HG02642 (cell line): Measurements from ENCODE around the gene CA6.
"Not testable (repeated sequence)": the region's sequence is repeated elsewhere in the genome, so short reads cannot be mapped to it uniquely, and the experiment has no call there.

Experiments
- ATAC-seq: cut with Tn5 transposase; IDR thresholded peaks from one replicate; pipeline ENCODE4 v1.9.1; 2021; ENCODE audit warnings: mild to moderate bottlenecking; ENCODE audit not compliant: unreplicated experiment, poor library complexity

The CA6 gene

DNA sequence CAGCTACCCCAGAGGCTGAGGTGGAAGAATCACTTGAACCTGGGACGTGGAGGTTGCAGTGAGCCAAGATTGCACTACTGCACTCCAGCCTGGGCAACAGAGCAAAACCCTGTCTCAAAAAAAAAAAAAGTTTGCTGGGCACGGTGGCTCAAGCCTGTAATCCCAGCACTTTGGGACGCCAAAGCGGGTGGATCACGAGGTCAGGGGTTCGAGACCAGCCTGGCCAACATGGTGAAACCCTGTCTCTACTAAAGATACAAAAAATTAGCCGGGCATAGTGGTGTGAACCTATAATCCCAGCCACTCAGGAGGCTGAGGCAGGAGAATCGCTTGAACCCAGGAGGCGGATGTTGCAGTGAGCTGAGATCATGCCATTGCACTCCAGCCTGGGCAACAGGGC lies 23.2 kb downstream of the CA6 start:
- ATAC-seq, result not testable (repeated sequence)

DNA sequence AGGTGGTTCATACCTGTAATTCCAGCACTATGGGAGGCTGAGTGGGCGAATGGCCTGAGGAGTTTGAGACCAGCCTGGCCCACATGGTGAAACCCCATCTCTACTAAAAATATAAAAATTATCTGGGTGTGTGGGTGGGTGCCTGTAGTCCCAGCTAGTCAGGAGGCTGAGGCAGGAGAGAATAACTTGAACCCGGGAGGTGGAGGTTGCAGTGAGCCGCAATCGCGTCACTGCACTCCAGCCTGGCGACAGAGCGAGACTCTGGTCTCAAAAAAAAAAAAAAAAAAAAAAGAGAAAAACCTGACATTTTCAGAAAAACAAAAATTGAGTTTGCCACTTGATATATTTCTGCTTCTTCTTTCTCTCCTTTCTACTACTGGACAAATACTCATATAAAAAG lies 24.3 kb downstream of the CA6 start:
- ATAC-seq, result no peak

DNA sequence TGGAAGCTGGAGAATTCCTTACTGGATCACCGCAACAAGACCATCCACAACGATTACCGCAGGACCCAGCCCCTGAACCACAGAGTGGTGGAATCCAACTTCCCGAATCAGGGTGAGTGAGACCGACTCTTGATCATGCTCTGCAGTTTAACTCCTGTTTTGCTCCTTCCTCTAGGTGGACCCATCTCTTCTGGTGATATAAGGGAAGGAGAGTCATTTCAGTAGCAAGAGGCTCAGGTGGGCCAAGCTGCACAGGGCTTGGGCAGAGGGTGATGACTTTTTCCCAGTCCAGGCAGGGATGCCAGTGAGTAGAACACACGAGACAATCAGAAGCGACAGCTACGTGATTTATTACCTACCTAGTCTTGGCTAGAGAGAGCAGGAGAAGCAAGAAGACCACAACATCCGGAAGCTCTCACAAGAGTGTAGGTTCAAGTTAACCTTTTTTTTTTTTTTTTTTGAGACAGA lies 25.2 kb downstream of the CA6 start:
- ATAC-seq, result no peak

DNA sequence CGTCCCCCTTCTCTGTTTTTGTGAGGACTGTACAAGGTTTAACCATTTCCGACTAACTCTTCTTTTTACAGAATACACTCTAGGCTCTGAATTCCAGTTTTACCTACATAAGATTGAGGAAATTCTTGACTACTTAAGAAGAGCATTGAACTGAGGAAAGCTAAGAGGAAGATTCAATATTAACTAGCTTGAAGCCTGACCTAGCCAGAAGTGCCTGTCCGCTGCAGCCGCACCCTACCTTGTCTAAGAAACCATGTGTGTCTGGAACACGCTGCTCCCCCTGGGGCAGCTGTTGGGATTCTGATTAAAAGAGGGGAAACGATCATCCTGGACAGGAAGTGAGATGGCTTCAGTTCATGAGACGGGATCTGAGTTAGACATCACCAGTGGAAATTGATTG lies 28.9 kb downstream of the CA6 start:
- ATAC-seq, result no peak

DNA sequence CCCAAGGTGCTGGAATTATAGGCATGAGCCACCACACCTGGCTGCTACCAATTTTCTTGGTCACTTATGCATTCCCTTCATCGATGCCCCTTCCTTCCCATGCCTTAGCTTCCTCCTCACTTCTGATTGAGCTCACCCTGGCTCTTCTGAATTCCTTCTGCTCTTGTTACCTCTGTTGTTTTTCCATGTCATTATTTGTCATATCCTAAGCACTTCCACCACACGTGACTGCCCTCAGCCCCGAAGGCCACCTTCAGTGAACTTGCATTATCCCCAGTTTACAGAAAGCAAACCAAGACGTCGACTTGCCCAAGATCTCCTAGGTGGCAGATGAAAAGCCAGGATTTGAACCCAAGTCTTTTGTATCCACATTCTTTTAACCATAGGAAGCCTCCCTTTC lies 30.7 kb downstream of the CA6 start:
- ATAC-seq, result no peak

DNA sequence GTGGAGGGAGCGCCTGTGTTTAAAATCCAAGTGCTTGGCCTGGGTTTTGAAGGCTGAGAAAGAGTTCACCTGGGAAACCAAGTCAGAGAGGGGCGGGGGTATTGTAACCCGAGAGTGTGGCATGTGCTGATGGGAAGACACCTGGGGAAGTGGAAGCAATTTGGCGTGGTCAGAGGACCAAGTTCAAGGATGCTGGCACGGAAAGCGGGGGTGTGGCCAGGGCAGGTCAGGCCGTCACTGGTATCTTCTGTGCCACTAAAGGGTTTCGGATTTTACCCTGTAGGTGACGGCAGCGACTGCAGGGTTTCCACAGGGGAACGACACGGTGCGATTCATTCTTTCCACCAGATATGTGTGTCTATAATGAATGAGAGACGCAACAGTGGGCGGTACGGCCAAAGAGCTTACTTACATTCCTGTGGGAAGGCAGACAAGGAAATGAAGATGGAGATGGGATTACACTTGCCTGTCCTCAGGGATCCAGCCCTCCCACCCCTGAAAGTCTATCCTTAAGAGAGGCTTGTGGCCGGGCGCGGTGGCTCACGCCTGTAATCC lies 31.3 kb downstream of the CA6 start:
- ATAC-seq, result no peak

DNA sequence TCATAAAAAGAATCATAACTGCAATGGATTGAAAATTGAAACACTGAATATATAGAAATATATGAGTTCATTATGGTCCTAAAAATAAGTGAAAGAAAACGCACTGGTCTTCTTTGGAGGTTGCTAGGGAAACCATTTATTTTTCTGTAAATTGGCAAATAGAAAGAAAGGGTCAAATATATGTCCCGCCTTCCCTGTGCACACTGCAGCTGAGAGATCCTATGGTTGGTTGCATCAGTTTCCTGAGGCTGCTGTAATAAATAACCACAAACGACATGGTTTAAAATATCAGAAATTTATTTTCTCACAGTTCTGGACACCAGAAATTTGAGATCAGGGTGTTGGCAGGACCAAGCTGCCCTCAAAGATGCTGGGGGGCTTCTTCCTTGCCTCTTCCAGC lies 35.0 kb downstream of the CA6 start:
- ATAC-seq, result no peak

DNA sequence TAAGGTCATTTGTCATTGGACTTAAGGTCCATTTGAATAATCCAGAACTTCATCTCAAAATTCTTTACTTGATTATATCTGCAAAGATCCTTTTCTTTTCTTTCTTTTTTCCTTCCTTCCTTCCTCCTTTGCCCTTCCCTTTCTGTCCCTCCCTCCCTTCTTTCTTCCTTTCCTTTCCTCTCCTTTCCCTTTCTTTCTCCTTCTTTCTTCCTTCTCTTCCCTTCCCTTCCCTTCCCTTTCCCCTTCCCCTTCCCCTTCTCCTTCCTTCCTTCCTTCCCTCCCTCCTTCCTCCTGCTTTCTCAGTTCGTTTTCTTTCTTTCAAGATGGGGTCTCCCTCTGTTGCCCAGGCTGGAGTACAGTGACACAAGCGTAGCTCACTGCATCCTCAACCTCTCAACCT lies 35.5 kb downstream of the CA6 start:
- ATAC-seq, result no peak

DNA sequence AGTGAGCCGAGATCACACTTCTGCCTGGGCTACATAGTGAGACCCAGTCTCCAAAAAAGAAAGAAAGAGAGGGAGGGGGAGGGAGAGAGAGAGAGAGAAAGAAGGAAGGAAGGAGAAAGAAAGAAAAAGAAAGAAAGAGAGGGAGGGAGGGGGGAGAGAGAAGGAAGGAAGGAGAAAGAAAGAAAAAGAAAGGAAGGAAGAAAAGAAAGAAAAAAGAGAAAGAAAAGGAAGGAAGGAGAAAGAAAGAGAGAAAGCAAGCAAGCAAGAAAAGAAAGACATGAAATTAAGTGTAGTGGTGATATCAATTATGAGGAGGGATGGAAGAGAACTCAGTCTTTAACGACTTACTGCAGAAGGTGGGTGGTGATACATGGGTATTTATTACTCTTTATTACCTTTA lies 38.5 kb downstream of the CA6 start:
- no peak for ATAC-seq

DNA sequence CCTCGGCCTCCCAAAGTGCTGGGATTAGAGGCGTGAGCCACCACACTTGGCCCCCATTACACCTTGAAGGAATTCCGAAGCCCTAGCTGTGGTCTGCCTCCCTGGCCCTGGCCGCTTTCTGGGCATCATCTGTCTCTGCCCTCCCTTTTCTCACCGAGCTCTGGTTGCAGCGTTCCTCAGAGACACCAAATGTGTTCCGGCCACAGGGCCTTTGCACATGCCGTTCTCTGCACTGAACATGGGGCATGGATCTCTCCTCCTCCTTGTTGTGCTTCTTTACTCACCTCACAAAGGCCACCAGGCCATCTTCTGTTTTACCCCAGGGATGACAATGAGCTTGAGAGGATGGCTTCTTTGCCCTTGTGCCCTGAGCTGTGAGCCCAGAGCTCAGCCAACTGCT lies 39.3 kb downstream of the CA6 start:
- ATAC-seq, result no peak

DNA sequence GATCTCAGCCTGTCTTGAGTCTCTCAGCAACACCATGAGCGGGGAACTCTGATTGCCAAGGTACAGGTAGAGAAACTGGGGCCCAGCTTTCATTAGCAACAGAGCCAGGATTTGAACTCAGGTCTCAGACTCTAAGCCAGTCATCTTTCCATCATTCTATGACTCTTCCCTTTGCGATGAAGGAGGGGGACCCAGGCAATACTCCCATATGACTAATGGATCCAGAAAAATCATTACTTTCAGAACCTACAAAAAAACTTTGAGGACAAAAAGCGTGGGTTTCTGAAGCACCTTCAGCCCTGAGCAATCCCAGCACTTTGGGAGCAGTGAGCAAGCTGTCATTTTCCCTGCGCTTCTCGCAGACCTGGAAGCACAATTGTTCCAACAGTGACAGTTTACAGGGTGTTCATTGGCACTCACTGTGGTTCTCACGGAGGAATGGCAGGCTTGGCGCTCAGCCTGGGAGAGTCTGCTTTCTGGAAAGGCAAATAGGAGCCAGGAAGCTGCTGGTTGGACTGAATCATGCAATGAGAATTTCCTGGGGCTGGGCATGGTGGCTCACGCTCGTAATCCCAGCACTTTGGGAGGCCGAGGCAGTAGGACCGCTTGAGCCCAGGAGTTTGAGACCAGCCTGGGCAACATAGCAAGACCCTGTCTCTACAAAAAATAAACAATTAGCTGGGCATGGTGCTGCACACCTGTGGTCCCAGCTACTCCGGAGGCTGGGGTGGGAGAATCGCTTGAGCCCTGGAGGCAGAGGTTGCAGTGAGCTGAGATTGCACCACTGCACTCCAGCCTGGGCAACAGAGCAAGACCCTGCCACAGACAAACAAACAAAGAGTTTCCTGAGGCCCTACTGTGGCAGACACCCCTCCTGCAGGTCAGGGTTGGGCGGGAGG lies 40.5 kb downstream of the CA6 start:
- no peak for ATAC-seq

DNA sequence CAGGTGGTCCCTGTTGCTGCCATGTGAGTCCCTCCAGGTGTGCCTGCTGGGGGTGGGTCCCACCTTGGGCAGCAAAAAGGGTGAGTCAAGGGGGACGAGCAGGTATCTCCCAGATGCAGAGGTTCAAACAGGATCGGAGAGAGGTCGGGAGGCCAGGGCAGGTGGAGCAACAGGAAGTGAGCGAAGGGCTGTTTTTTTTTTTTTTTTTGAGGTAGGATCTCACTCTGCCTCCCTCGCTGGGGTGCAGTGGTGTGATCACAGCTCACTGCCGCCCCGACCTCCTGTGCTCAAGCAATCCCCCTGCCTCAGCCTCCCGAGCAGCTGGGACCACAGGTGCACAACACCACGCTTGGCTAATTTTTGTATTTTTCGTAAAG lies 41.1 kb downstream of the CA6 start:
- no peak for ATAC-seq

DNA sequence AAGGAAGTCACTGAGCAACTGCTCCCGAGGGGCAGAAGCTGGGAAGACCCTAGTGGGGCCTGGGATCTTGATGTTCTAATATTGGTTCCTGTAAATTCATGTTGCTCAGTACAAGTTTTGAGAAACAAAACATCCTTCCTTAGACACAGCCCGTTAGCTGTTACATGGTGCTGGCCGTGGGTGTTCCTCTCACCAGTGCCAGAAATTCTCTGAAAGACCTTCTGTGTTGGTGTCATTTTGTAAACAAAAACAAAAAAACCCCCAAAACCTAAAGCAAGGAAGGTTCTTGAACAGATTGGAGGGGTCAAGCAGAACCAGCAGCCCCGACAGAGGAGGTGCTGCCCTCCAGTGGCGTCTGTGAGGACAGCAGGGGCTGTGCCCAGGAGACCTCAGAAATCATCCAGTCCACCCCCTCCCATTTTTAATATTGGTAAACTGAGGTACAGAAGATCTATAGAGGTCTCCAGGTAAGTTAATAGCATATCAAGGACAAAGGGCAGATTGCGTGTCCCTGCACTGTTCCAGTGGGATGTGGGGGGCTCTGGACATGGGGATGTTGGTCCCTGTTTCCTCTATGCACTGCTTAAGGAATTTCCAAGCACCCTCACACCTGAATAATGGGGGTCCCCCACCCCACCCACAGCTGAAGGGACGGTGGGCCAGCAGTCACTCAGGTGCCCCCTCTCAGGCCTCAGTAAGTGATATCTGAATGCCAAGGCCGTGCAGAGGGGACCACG lies 42.4 kb downstream of the CA6 start:
- no peak for ATAC-seq

DNA sequence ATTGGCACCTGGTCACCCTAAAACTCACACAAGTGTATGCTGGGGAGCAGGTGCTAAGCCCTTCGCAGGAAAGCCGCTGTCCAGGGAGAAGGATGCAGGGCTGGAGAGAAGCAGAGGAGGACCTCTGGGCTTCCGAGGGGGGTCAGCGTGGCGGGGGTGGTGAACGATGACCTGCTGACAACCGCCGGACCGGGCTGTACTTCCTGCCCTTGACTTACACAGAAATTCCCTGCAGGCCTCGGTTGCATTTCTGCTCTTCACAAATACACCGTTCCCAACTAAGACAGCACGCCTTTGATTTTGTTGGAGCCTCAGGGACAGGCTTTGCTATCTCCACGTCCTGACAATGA lies 42.9 kb downstream of the CA6 start:
- no peak for ATAC-seq

DNA sequence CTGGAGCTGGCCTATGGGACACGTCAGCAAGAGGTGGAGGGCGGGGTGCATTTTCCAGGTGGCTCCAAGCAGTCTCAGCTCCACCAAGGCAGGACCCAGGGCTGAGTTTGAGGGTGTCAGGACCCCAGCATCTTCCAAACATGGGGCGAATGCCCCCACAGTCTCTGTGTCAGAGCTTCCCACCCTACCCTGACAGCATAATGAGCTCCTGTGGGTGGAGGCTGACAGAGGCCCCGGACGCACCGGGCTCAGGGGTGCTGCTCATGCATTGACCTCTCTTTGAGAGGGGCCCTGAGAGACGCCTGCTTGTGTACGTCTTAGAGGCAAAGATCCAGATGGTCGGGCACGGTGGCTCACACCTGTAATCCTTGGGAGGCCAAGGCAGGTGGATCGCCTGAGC lies 43.4 kb downstream of the CA6 start:
- ATAC-seq, result no peak

DNA sequence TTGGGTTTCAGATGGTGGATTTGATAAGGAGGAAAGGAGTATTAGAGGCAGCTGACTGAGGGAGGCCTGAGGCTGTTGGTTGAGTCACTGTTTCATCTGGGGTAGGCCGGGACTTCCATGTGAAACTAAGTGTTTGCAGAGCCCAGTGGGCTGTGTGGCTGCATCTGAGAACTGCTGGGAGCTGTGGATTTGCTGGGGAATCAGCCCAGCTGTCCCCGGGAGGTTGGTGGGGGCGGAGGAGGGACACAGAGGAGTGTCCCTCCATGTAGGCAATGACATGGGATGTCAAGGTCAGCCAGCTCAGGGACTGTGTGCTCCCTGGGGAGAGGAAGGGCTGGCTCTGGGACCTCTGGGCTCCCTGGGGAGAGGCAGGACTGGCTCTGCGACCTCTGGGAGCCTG lies 44.2 kb downstream of the CA6 start:
- no peak for ATAC-seq

DNA sequence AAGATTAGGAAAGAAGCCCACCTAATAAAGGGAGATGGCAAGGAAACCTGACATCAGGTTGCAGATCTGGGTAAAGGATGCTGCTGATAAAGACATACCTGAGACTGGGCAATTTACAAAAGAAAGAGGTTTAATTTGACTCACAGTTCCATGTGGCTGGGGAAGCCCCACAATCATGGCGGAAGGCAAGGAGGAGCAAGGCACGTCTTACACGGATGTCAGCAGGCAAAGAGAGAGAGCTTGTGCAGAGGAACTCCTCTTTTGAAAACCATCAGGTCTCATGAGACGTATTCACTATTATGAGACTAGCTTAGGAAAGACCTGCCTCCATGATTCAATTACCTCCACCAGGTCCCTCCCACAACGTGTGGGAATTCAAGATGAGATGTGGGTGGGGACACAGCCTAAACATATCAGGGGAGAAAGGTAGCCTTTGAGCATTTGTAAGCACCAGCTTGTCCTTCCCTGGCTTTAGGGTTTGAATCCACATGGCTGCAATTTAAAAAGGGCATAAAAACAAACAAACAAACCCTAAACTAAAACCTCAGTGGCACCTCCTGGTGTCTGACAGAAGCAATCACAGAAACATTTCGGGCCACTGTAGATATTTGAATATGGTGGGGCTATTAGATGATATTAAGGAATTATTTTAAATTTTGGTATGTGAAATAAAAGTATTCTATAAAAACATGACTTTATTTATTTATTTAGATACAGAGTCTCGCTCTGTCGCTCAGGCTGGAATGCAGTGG lies 47.4 kb downstream of the CA6 start:
- ATAC-seq, result no peak

DNA sequence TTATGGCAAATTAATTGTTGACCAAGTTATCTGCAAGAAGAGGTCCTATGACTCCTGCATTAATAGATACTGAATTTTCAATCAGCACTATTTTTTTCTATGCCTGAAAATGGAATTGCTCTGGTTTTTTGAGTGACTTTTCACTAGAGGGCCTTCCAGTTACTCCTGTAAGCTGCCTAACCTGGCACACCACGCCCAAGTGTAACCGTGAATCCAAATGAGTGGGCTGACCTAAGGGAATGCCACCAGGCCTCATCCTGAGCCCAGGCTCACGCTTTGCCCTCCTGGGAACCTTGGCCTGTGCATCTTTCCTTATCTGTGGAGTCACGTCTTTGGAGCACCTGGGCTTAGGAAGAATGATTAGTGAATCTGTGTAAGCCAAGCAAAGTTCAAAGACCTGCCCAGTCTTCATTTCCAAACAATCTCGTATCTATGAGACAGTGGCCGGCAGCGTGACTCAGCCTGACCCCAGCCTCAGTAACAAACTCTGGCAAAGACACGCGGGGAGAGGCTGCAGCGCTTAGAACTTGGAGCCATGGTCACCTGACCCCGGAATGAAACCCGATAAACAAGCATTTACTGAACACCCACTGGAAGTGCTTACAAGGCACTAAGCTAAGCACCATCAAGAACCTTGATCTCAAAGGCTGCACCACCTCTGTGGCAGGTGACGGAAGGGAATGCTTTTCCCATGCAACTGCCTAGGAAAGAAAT lies 48.5 kb downstream of the CA6 start:
- not testable (repeated sequence) for ATAC-seq

DNA sequence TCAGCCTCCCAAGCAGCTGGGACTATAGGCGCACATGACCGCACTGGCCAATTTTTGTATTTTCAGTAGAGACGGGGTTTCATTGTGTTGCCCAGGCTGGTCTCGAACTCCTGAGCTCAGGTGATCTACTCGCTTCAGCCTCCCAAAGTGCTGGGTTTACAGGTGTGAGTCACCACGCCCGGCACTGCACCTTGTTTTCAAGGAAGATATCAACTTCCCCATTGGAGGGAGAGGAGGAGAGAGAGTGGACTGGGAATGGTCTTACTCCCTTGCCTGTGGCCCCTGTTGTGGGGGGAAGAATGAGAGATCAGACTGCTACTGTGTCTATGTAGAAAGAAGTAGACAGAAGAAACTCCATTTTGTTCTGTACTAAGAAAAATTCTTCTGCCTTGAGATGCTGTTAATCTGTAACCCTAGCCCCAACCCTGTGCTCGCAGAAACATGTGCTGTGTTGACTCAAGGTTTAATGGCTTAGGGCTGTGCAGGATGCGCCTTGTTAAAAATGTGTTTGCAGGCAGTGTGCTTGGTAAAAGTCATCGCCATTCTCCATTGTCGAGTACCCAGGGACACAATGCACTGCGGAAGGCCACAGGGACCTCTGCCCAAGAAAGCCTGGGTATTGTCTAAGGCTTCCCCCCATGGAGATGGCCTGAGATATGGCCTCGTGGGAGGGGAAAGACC lies 56.0 kb downstream of the CA6 start:
- not testable (repeated sequence) for ATAC-seq

DNA sequence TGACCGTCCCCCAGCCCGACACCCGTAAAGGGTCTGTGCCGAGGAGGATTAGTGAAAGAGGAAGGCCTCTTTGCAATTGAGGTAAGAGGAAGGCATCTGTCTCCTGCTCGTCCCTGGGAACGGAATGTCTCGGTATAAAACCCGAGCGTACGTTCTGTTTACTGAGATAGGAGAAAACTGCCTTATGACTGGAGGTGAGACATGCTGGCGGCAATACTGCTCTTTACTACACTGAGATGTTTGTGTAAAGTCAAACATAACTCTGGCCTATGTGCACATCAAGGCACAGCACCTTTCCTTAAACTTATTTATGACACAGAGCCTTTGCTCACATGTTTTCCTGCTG lies 56.5 kb downstream of the CA6 start:
- not testable (repeated sequence) for ATAC-seq
